Neural cell (in vitro differentiated cells): ENCODE data around the gene STK38L. TPM values are rescaled to one million over a fixed set of nuclear protein-coding genes. Genes with fewer than 3 reads are reported as not detected.

Source experiments
- H2AFZ ChIP-seq: fragments of 200-600, 300-800 bp; sonication (generic), shearing (Covaris generic); 2 replicates; pipeline ENCODE4 v1.6.0; 2014; ENCODE audit warnings: low read depth, mild to moderate bottlenecking, antibody characterized with exemption, low read length, moderate library complexity
- H3F3A ChIP-seq: fragments of 200-600 bp; shearing (Covaris generic); 2 replicates; pipeline ENCODE4 v1.6.1; 2016; ENCODE audit warnings: mild to moderate bottlenecking, moderate library complexity, mixed read lengths, antibody characterized with exemption, low read length; ENCODE audit not compliant: insufficient read depth, poor library complexity, severe bottlenecking
- H3K27ac ChIP-seq: fragments of 200-600, 300-800 bp; sonication (generic), shearing (Covaris generic); 2 replicates; pipeline ENCODE4 v1.5.1; 2014; ENCODE audit warnings: mild to moderate bottlenecking, low read length, moderate library complexity
- H3K27me3 ChIP-seq: fragments of 300-800, 200-600 bp; sonication (generic), shearing (Covaris generic); 2 replicates; pipeline ENCODE4 v1.6.0; 2014; ENCODE audit warnings: mild to moderate bottlenecking, low read depth, low read length, moderate library complexity; ENCODE audit not compliant: insufficient read depth
- H3K36me3 ChIP-seq: fragments of 300-800, 200-600 bp; sonication (generic), shearing (Covaris generic); 2 replicates; pipeline ENCODE4 v1.5.1; 2014; ENCODE audit warnings: mild to moderate bottlenecking, antibody characterized with exemption, low read length, moderate library complexity; ENCODE audit not compliant: insufficient read depth
- H3K4me2 ChIP-seq: fragments of 300-800, 200-600 bp; sonication (generic), shearing (Covaris generic); 2 replicates; pipeline ENCODE4 v1.6.0; 2014; ENCODE audit warnings: mild to moderate bottlenecking, low read length
- H3K4me3 ChIP-seq: fragments of 300-800, 200-600 bp; sonication (generic), shearing (Covaris generic); 2 replicates; pipeline ENCODE4 v1.5.1; 2014; ENCODE audit warnings: mild to moderate bottlenecking, low read length, moderate library complexity
- H3K79me2 ChIP-seq: fragments of 200-600 bp; shearing (Covaris generic); replicated peaks from 2 replicates; pipeline ENCODE4 v1.6.0; 2014; ENCODE audit warnings: mild to moderate bottlenecking, low read length, moderate library complexity; ENCODE audit not compliant: insufficient read depth
- H3K9ac ChIP-seq: fragments of 300-800, 200-600 bp; sonication (generic), shearing (Covaris generic); 2 replicates; pipeline ENCODE4 v1.6.1; 2016; ENCODE audit warnings: mild to moderate bottlenecking, low read length, mixed read lengths
- H3K9me2 ChIP-seq: fragments of 200-600 bp; shearing (Covaris generic); 2 replicates; pipeline ENCODE4 v1.6.1; 2016; ENCODE audit warnings: mild to moderate bottlenecking, low read length, mixed read lengths; ENCODE audit not compliant: insufficient read depth
- H3K9me3 ChIP-seq: fragments of 200-600, 300-800 bp; sonication (generic), shearing (Covaris generic); 2 replicates; pipeline ENCODE4 v1.6.1; 2016; ENCODE audit warnings: mild to moderate bottlenecking, mixed run types, low read length, moderate library complexity, mixed read lengths
- H4K20me1 ChIP-seq: fragments of 200-600 bp; shearing (Covaris generic); 2 replicates; pipeline ENCODE4 v1.6.1; 2016; ENCODE audit warnings: mild to moderate bottlenecking, mixed run types; ENCODE audit not compliant: insufficient read depth
- CTCF ChIP-seq: fragments of 450-650 bp; IDR thresholded peaks from 2 replicates; pipeline ENCODE4 v1.5.1; 2014; ENCODE audit warnings: antibody characterized with exemption, mild to moderate bottlenecking, moderate library complexity; ENCODE audit not compliant: poor library complexity, severe bottlenecking
- EP300 ChIP-seq: fragments of 450-650 bp; conservative IDR thresholded peaks from 2 replicates; pipeline ENCODE4 v1.6.1; 2014; ENCODE audit warnings: antibody characterized with exemption, mild to moderate bottlenecking, moderate library complexity; ENCODE audit not compliant: poor library complexity, severe bottlenecking
- EZH2 ChIP-seq: fragments of 200-600, 300-800 bp; shearing (Covaris generic), sonication (generic); IDR thresholded peaks from 2 replicates; pipeline ENCODE4 v1.6.1; 2014; ENCODE audit warnings: antibody characterized with exemption, low read length, borderline replicate concordance, mild to moderate bottlenecking; ENCODE audit not compliant: insufficient read depth, poor library complexity, severe bottlenecking
- MXI1 ChIP-seq: fragments of 450-650 bp; conservative IDR thresholded peaks from 2 replicates; pipeline ENCODE4 v1.6.1; 2014; ENCODE audit warnings: antibody characterized with exemption, mild to moderate bottlenecking; ENCODE audit not compliant: poor library complexity, severe bottlenecking
- POLR2AphosphoS5 ChIP-seq: IDR thresholded peaks from 2 replicates; pipeline ENCODE4 v1.6.1; 2012
- RAD21 ChIP-seq: fragments of 450-650 bp; conservative IDR thresholded peaks from 2 replicates; pipeline ENCODE4 v1.6.1; 2014; ENCODE audit warnings: antibody characterized with exemption, mild to moderate bottlenecking, moderate library complexity
- REST ChIP-seq: IDR thresholded peaks from 2 replicates; pipeline ENCODE4 v1.6.1; 2012; ENCODE audit warnings: borderline replicate concordance
- SMC3 ChIP-seq: fragments of 450-650 bp; conservative IDR thresholded peaks from 2 replicates; pipeline ENCODE4 v1.6.1; 2014; ENCODE audit warnings: antibody characterized with exemption, mild to moderate bottlenecking, moderate library complexity; ENCODE audit not compliant: poor library complexity
- TAF1 ChIP-seq: IDR thresholded peaks from 2 replicates; pipeline ENCODE4 v1.6.1; 2012; ENCODE audit warnings: low read depth
- polyA plus RNA-seq: library from polyadenylated mRNA; depleted of rRNA; stranded (reverse); fragments of >200 nt; gene quantifications from 2 replicates; pipeline ENCODE4 v1.2.3, GENCODE V29; 2014

STK38L gene
- polyA plus RNA-seq, 1 donor from 2014 or later, result 31.5 TPM

GRCh38 chr12:27260746-27261145 lies 16.7 kb downstream of the STK38L start:
- H3K27me3 ChIP-seq, result no peaks in the 10 kb centered on the region
- no peak overlapping the region for H2AFZ ChIP-seq
- H3F3A ChIP-seq, result no peaks in the 10 kb centered on the region
- no peak overlapping the region for H3K4me3 ChIP-seq
- no peaks in the 10 kb centered on the region for H4K20me1 ChIP-seq
- no peaks in the 10 kb centered on the region for H3K9me3 ChIP-seq
- no peaks in the 10 kb centered on the region for H3K36me3 ChIP-seq
- TF ChIP-seq CTCF (no peak), EZH2 (no peak), REST (no peak), RAD21 (no peak), EP300 (no peak), POLR2AphosphoS5 (no peak), TAF1 (no peak), SMC3 (no peak), MXI1 (no peak)
- no peak overlapping the region for H3K27ac ChIP-seq
- H3K9me2 ChIP-seq, result no peaks in the 10 kb centered on the region
- H3K79me2 ChIP-seq, result peaks cover 10% of the 10 kb centered on the region
- no peak overlapping the region for H3K4me2 ChIP-seq
- H3K9ac ChIP-seq, result no peak overlapping the region

- no peaks in the 10 kb centered on the region for H3K9me3 ChIP-seq
- H3K36me3 ChIP-seq, result no peaks in the 10 kb centered on the region
- no peak overlapping the region for H3K4me3 ChIP-seq
- H3F3A ChIP-seq, result no peaks in the 10 kb centered on the region
- H2AFZ ChIP-seq, result no peak overlapping the region
- no peak overlapping the region for H3K9ac ChIP-seq
- TF ChIP-seq TAF1, result no peak
- TF ChIP-seq CTCF, result no peak
- no peak for TF ChIP-seq EP300
- no peak for TF ChIP-seq EZH2
- no peak for TF ChIP-seq MXI1
- TF ChIP-seq REST, result no peak
- no peak for TF ChIP-seq RAD21
- no peak for TF ChIP-seq SMC3
- TF ChIP-seq POLR2AphosphoS5, result no peak
- no peaks in the 10 kb centered on the region for H4K20me1 ChIP-seq
- H3K9me2 ChIP-seq, result no peaks in the 10 kb centered on the region
- H3K79me2 ChIP-seq, result peaks cover 3% of the 10 kb centered on the region
- H3K27ac ChIP-seq, result no peak overlapping the region
- no peak overlapping the region for H3K4me2 ChIP-seq
- no peaks in the 10 kb centered on the region for H3K27me3 ChIP-seq
Measured at GRCh38 chr12:27261866-27262265, 17.8 kb downstream of the STK38L start.
